Liver (tissue), 9 donors: ENCODE measurements around the gene ANKRD2. TPM values are rescaled to one million over a fixed set of nuclear protein-coding genes. Genes with fewer than 3 reads are reported as not detected.

ENCODE experiments used
- DNase-seq: peaks from one replicate; pipeline ENCODE4 v3.0.0-alpha.2; 2017; ENCODE audit warnings: low spot score
- H3K27ac ChIP-seq, 2 donors: one replicate each; pipeline ENCODE4 v1.7.0; 2013; ENCODE audit warnings: inconsistent platforms in 2 of 2, low read length in 2 of 2, control low read depth in 1 of 2, low read depth in 1 of 2, mild to moderate bottlenecking in 1 of 2
- H3K27me3 ChIP-seq, 4 donors: one replicate each; pipeline versions ENCODE4 v1.6.1 to v1.7.0; 2013; ENCODE audit warnings: low read length in 3 of 4, inconsistent platforms in 1 of 4, mild to moderate bottlenecking in 1 of 4, moderate library complexity in 1 of 4; ENCODE audit not compliant: control insufficient read depth in 4 of 4, insufficient read depth in 4 of 4
- H3K36me3 ChIP-seq, 4 donors: one replicate each; pipeline versions ENCODE4 v1.6.1 to v1.7.0; 2013; ENCODE audit warnings: low read length in 3 of 4, mild to moderate bottlenecking in 3 of 4, low read depth in 1 of 4, moderate library complexity in 1 of 4; ENCODE audit not compliant: control insufficient read depth in 4 of 4, insufficient read depth in 3 of 4
- H3K4me1 ChIP-seq, 4 donors: one replicate each; pipeline versions ENCODE4 v1.6.1 to v1.7.0; 2013; ENCODE audit warnings: low read length in 3 of 4, mild to moderate bottlenecking in 3 of 4, moderate library complexity in 1 of 4; ENCODE audit not compliant: control insufficient read depth in 4 of 4, insufficient read depth in 4 of 4
- H3K4me3 ChIP-seq, 3 donors: one replicate each; pipeline versions ENCODE4 v1.6.1 to v1.7.0; 2013; ENCODE audit warnings: low read length in 3 of 3, control low read depth in 1 of 3, low read depth in 1 of 3, mild to moderate bottlenecking in 1 of 3
- H3K9ac ChIP-seq, 2 donors: one replicate each; pipeline ENCODE4 v1.7.0; 2013; ENCODE audit warnings: low read length in 2 of 2, mild to moderate bottlenecking in 2 of 2, moderate library complexity in 2 of 2, control low read depth in 1 of 2, low read depth in 1 of 2
- H3K9me3 ChIP-seq, 4 donors: one replicate each; pipeline versions ENCODE4 v1.6.1 to v1.7.0; 2013; ENCODE audit warnings: low read length in 3 of 4; ENCODE audit not compliant: control insufficient read depth in 4 of 4
- EGR1 ChIP-seq, 2 donors: IDR thresholded peaks; 2 replicates each; pipeline ENCODE4 v1.6.1; 2016 to 2018; ENCODE audit warnings: antibody characterized with exemption in 2 of 2, low read depth in 2 of 2
- FOXA1 ChIP-seq: IDR thresholded peaks from 2 replicates; pipeline ENCODE4 v1.6.1; 2016; ENCODE audit warnings: antibody characterized with exemption
- FOXA2 ChIP-seq: IDR thresholded peaks from 2 replicates; pipeline ENCODE4 v1.6.1; 2016; ENCODE audit warnings: antibody characterized with exemption
- GABPA ChIP-seq, 2 donors: IDR thresholded peaks in 1 of 2; conservative IDR thresholded peaks in 1 of 2; 2 replicates each; pipeline ENCODE4 v1.6.1; 2016; ENCODE audit warnings: antibody characterized with exemption in 2 of 2, mild to moderate bottlenecking in 1 of 2, moderate library complexity in 1 of 2
- HNF4A ChIP-seq, 2 donors: conservative IDR thresholded peaks; 2 replicates each; pipeline ENCODE4 v1.6.1; 2016; ENCODE audit warnings: antibody characterized with exemption in 2 of 2, mild to moderate bottlenecking in 2 of 2
- HNF4G ChIP-seq: IDR thresholded peaks from 2 replicates; pipeline ENCODE4 v1.6.1; 2016; ENCODE audit warnings: antibody characterized with exemption
- JUND ChIP-seq, 2 donors: IDR thresholded peaks; 2 replicates each; pipeline ENCODE4 v1.6.1; 2016; ENCODE audit warnings: antibody characterized with exemption in 2 of 2
- NR2F2 ChIP-seq: IDR thresholded peaks from 2 replicates; pipeline ENCODE4 v1.6.1; 2016; ENCODE audit warnings: antibody characterized with exemption
- RAD21 ChIP-seq, 2 donors: IDR thresholded peaks; 2 replicates each; pipeline ENCODE4 v1.6.1; 2016; ENCODE audit warnings: antibody characterized with exemption in 2 of 2, mild to moderate bottlenecking in 2 of 2
- RXRA ChIP-seq, 2 donors: IDR thresholded peaks; 2 replicates each; pipeline ENCODE4 v1.6.1; 2017 to 2018; ENCODE audit warnings: antibody characterized with exemption in 2 of 2, mild to moderate bottlenecking in 1 of 2
- SP1 ChIP-seq: IDR thresholded peaks from 2 replicates; pipeline ENCODE4 v1.6.1; 2018; ENCODE audit warnings: antibody characterized with exemption, mild to moderate bottlenecking
- TAF1 ChIP-seq: conservative IDR thresholded peaks from 2 replicates; pipeline ENCODE4 v1.6.1; 2016; ENCODE audit warnings: antibody characterized with exemption, mild to moderate bottlenecking
- YY1 ChIP-seq: IDR thresholded peaks from 2 replicates; pipeline ENCODE4 v1.6.1; 2016; ENCODE audit warnings: antibody characterized with exemption, mild to moderate bottlenecking
- WGBS: extraction: QIAGEN DNeasy Blood & Tissue Kit; methylation state at CpG from one replicate; pipeline ENCODE4 v1.1.7; 2013; 5-methylcytosine and 5-hydroxymethylcytosine counted together
- polyA plus RNA-seq, 2 donors: library from polyadenylated mRNA; stranded (reverse) in 1 of 2; unstranded in 1 of 2; fragments of 200-250 nt in 1 of 2; fragments of >200 nt in 1 of 2; fragmentation: Nextera tagmentation in 1 of 2; extraction: Ambion mirVana in 1 of 2; gene quantifications; one replicate each; pipeline versions ENCODE4 v1.2.1 to v1.2.3, GENCODE V29; 2013 to 2015
- total RNA-seq, 2 donors: library from RNA; depleted of rRNA; stranded (reverse); fragments of >200 nt; gene quantifications; one replicate each; pipeline ENCODE4 v1.2.3, GENCODE V29; 2014
- TF ChIP-seq, protein P1 (sequence below): IDR thresholded peaks from 2 replicates; pipeline ENCODE4 v1.6.1; 2016; ENCODE audit warnings: antibody characterized with exemption
- TF ChIP-seq, protein P2 (sequence below): IDR thresholded peaks from 2 replicates; pipeline ENCODE4 v1.6.1; 2016; ENCODE audit warnings: antibody characterized with exemption, mild to moderate bottlenecking
- TF ChIP-seq, protein P3 (sequence below): IDR thresholded peaks from 2 replicates; pipeline ENCODE4 v1.6.1; 2016; ENCODE audit warnings: antibody characterized with exemption
- TF ChIP-seq, protein P4 (sequence below): fragments of 150-350 bp; IDR thresholded peaks from 2 replicates; pipeline ENCODE4 v1.5.1; 2017; ENCODE audit warnings: improper control_type of control experiment, low read depth, low read length; ENCODE audit not compliant: missing input control
- TF ChIP-seq, protein P5 (sequence below): IDR thresholded peaks from 2 replicates; pipeline ENCODE4 v1.6.1; 2016; ENCODE audit warnings: antibody characterized with exemption
- donor health status: healthy.
- donor health status: healthy.
- donor health status: healthy.
- donor health status: healthy.
- donor health status: healthy.

Gene ANKRD2
- total and polyA plus RNA-seq, 4 donors: not detected

DNA sequence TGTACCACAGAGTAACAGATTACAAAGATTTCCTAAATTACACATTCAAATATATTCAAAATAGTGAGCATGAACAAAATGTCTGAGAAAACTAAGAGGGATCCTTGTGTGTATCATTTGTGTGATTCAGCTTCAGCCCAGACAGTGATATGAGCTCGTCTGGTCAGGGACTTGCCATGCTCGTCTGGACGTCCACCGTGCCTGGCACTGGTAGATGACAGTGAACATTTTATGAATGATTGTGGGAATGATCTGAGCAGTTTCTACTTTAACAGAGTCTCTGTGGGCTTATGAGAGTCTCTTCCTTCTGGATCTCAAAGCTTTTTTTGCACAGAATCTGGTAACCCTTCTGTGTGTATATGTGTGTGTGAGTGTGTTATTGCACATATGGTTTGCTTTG is 34.2 kb upstream of the ANKRD2 start:
- DNase-seq: no peak
- H3K36me3 ChIP-seq: peaks cover 0 to 2% (median 0%) of the 10 kb centered on the region in 4 donors
- H3K4me1 ChIP-seq: peaks cover 0 to 2% (median 0%) of the 10 kb centered on the region in 4 donors
- WGBS: 88% methylated on average over 4 of the region's 4 CpGs
- H3K27me3 ChIP-seq: no peaks in the 10 kb centered on the region
- no peaks in the 10 kb centered on the region for H3K9me3 ChIP-seq
- no peak overlapping the region for H3K4me3 ChIP-seq
- no peak overlapping the region for H3K27ac ChIP-seq
- no peak overlapping the region for H3K9ac ChIP-seq
- TF ChIP-seq TAF1 (no peak), YY1 (no peak), HNF4A (conservative IDR thresholded peaks at IDR 0.05) (no peak), NR2F2 (no peak), RAD21 (IDR thresholded peaks at IDR 0.05) (no peak), GABPA (IDR thresholded peaks at IDR 0.05 in 1 of 2, conservative IDR thresholded peaks at IDR 0.05 in 1 of 2) (no peak), JUND (IDR thresholded peaks at IDR 0.05) (no peak), HNF4G (no peak), EGR1 (IDR thresholded peaks at IDR 0.05; ENCODE audit: low read depth in 2 of 2) (no peak), RXRA (IDR thresholded peaks at IDR 0.05) (no peak), FOXA1 (no peak), SP1 (no peak), FOXA2 (no peak)
- TF ChIP-seq, protein P1, sequence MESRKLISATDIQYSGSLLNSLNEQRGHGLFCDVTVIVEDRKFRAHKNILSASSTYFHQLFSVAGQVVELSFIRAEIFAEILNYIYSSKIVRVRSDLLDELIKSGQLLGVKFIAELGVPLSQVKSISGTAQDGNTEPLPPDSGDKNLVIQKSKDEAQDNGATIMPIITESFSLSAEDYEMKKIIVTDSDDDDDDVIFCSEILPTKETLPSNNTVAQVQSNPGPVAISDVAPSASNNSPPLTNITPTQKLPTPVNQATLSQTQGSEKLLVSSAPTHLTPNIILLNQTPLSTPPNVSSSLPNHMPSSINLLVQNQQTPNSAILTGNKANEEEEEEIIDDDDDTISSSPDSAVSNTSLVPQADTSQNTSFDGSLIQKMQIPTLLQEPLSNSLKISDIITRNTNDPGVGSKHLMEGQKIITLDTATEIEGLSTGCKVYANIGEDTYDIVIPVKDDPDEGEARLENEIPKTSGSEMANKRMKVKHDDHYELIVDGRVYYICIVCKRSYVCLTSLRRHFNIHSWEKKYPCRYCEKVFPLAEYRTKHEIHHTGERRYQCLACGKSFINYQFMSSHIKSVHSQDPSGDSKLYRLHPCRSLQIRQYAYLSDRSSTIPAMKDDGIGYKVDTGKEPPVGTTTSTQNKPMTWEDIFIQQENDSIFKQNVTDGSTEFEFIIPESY: no peak
- TF ChIP-seq, protein P2, sequence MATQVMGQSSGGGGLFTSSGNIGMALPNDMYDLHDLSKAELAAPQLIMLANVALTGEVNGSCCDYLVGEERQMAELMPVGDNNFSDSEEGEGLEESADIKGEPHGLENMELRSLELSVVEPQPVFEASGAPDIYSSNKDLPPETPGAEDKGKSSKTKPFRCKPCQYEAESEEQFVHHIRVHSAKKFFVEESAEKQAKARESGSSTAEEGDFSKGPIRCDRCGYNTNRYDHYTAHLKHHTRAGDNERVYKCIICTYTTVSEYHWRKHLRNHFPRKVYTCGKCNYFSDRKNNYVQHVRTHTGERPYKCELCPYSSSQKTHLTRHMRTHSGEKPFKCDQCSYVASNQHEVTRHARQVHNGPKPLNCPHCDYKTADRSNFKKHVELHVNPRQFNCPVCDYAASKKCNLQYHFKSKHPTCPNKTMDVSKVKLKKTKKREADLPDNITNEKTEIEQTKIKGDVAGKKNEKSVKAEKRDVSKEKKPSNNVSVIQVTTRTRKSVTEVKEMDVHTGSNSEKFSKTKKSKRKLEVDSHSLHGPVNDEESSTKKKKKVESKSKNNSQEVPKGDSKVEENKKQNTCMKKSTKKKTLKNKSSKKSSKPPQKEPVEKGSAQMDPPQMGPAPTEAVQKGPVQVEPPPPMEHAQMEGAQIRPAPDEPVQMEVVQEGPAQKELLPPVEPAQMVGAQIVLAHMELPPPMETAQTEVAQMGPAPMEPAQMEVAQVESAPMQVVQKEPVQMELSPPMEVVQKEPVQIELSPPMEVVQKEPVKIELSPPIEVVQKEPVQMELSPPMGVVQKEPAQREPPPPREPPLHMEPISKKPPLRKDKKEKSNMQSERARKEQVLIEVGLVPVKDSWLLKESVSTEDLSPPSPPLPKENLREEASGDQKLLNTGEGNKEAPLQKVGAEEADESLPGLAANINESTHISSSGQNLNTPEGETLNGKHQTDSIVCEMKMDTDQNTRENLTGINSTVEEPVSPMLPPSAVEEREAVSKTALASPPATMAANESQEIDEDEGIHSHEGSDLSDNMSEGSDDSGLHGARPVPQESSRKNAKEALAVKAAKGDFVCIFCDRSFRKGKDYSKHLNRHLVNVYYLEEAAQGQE: no peak
- TF ChIP-seq, protein P3, sequence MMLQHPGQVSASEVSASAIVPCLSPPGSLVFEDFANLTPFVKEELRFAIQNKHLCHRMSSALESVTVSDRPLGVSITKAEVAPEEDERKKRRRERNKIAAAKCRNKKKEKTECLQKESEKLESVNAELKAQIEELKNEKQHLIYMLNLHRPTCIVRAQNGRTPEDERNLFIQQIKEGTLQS: no peak
- TF ChIP-seq, protein P4, sequence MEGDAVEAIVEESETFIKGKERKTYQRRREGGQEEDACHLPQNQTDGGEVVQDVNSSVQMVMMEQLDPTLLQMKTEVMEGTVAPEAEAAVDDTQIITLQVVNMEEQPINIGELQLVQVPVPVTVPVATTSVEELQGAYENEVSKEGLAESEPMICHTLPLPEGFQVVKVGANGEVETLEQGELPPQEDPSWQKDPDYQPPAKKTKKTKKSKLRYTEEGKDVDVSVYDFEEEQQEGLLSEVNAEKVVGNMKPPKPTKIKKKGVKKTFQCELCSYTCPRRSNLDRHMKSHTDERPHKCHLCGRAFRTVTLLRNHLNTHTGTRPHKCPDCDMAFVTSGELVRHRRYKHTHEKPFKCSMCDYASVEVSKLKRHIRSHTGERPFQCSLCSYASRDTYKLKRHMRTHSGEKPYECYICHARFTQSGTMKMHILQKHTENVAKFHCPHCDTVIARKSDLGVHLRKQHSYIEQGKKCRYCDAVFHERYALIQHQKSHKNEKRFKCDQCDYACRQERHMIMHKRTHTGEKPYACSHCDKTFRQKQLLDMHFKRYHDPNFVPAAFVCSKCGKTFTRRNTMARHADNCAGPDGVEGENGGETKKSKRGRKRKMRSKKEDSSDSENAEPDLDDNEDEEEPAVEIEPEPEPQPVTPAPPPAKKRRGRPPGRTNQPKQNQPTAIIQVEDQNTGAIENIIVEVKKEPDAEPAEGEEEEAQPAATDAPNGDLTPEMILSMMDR: no peak
- TF ChIP-seq, protein P5, sequence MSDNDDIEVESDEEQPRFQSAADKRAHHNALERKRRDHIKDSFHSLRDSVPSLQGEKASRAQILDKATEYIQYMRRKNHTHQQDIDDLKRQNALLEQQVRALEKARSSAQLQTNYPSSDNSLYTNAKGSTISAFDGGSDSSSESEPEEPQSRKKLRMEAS: no peak
